Stimulated activated CD8-positive, alpha-beta memory T cell treated with anti-CD3 and anti-CD28 coated beads, Interleukin-7, amount 100 ng/mL, for 24 hours (primary cell): Measurements from ENCODE around the gene EHD2.
"Not testable (repeated sequence)": the region's sequence is repeated elsewhere in the genome, so short reads cannot be mapped to it uniquely, and the experiment has no call there.

ENCODE experiments used
- DNase-seq: peaks from one replicate; pipeline ENCODE4 v3.0.0-alpha.2; 2020; ENCODE audit warnings: low read depth

Gene EHD2

DNA sequence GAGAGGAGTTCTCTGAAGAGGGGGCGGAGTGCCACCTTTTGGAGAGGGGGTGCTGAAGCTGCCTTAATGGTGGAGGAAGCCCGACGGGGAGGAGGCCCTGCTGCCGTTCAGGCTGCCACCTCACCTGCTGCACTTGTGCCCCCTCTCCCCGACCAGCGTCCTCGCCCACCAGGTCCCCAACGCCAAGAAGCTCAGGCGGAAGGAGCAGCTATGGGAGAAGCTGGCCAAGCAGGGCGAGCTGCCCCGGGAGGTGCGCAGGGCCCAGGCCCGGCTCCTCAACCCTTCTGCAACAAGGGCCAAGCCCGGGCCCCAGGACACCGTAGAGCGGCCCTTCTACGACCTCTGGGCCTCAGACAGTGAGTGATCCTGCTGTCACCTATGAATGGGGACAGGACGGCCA lies 37.5 kb downstream of the EHD2 start:
- DNase-seq, result no peak

DNA sequence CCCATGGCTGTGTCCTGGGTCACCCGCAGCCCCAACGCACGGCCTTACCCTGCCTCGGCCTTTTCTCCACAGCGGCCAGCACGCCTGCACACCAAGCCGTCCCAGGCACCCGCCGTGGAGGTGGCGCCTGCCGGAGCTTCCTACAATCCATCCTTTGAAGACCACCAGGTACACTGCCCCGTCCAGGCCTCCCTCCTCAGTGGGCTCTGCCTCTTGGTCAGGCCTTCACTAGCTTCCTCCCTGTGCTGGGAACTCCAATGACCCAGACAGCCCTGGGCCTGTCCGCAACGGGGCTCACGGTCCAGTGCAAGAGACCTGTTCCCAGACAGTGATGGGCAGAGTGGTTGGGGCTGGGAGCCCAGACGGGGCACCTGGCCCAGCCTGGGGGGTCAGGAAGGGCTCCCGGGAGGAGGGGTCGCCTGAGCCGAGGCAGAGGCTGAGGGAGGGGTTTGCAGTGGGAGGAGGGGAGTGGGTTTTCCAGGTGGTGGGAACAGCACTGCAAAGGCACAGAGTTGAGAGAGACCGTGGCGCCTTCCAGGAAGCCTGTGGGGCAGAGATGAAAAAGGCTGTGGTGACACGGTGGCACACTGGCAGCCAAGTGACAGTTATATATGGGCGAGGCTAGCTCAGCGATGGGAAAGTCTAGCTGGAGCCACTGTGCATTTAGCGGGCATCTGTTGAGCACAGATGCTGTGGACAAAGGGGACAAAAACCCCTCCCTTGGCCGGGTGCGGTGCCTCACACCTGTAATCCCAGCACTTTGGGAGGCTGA lies 39.4 kb downstream of the EHD2 start:
- no peak for DNase-seq

DNA sequence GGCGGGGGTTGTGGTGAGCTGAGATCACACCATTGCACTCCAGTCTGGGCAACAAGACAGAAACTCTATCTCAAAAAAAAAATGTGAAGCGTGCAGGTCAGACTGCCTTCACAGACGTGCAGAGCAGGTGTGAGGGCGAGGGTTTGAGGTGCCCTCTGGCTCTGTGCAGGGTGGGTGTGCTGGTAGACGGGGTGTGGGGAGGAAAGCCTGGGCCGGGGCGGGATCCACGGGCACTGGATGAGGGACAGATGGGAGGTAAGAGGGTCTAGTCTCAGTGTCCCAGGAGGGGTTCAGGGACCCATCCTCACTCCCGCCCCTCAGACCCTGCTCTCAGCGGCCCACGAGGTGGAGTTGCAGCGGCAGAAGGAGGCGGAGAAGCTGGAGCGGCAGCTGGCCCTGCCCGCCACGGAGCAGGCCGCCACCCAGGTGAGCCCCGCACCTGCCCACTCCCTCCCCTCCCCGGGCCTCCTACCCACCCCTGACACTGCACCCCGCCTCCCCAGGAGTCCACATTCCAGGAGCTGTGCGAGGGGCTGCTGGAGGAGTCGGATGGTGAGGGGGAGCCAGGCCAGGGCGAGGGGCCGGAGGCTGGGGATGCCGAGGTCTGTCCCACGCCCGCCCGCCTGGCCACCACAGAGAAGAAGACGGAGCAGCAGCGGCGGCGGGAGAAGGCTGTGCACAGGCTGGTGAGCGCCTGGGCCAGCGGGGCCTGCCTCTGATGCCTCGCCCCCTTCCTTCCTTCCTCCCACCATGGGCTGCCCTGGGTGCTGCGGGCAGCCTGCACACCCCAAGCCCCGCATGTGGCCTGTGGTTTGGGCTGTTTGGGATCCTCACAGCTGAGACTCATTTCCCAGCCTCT lies 41.2 kb downstream of the EHD2 start:
- no peak for DNase-seq

DNA sequence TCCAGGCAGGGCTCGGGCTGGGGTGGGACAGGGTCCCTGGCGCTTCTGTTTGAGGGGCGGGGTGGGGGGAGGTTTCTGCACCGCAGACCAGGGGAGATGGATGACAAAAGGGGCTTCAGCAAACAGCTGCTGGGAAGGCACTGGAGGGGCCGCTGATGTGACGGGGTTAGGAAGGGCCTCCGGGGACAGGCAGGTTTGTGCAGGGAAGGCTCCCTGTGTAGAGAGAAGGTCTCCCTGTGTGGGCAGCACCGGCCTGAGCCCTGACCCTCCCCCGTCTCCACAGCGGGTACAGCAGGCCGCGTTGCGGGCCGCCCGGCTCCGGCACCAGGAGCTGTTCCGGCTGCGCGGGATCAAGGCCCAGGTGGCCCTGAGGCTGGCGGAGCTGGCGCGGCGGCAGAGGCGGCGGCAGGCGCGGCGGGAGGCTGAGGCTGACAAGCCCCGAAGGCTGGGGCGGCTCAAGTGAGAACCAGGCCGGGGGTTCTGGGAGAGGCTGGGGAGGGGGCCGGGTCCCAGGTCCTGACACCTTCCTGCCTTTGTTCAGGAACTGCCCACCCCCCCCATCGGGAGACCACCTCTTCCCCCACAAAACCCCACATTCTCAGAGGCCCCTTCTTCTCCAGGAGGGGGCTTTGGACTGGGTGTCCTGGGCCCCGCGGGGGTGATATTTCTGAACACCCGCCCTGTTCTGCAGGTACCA lies 42.0 kb downstream of the EHD2 start:
- no peak for DNase-seq

DNA sequence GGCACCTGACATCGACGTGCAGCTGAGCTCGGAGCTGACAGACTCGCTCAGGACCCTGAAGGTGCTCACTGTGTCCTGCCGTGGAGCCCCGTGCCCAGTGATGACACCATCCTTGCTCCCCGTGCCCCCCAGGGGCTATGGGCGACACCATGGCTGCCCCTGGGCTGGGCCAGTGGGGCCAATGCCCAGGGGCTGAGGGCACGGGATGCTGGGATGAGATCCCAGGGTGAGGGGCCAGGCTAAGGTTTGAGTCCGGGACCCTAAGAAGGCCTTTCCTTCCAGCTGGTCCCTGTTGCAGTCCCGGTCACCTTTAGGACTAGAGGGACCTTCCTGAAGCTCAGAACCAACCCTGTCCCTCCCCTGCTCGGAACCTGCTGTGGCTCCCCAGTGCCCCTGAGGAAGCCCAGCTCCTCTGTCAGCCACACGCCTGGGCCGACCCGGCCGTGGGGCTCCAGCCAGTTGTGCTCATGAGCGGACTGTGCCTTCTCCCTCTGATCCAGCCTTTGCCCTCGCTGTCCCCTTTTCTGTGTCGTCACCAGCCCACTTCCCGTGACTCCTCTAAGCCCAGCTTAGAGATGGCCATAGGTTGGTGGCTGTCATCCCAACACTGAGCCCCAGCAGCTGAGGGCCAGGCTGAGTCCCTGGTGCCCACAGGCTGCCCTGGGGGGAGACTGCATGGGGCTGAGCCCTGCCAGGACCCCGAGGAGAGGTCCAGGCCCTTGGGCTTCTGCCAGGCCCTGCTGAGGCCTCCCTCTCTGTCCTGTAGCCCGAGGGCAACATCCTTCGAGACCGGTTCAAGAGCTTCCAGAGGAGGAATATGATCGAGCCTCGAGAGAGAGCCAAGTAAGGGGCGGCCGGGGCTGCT lies 42.8 kb downstream of the EHD2 start:
- no peak for DNase-seq

DNA sequence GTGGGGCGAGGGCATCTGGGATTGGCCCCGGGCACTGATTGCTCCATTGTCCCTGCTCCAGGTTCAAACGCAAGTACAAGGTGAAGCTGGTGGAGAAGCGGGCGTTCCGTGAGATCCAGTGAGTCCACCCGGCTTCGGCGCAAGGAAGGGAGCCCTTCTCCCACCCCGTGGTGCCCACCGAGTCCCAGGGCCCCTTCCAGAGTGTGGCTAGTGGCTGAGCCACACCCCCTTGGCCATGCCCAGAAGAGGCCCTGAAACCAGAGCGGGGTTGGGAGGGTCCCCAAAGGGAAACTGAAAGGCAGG lies 43.4 kb downstream of the EHD2 start:
- no peak for DNase-seq

DNA sequence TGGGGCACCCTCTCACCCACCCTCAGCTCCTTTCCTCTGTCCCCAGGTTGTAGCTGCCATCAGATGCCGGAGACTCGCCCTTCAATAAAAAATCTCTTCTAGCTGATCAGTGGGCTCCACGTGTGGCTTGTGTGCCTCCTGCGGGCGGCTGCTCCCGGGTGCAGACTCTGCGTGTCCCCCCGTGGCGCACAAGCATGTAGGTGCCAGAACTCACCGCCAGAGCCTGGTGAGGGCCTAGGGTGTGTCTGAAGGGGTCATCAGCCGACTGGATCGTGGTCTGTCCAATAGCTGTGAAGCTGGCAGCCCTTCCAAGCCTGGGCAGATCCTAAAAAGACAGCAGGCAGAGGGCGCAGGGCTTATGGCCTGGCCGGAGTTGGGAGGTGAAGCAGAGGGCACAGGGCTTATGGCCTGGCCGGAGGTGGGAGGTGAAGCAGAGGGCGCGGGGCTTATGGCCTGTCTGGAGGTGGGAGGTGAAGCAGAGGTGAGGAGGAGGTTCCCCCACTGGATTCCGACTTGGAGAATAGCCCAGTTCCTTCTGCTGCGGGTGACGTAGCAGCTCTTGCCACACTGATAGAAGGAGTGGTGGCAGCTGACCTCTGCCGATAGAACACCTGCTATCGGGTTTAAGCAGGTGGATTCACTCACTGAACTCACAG lies 43.9 kb downstream of the EHD2 start:
- DNase-seq, result no peak

DNA sequence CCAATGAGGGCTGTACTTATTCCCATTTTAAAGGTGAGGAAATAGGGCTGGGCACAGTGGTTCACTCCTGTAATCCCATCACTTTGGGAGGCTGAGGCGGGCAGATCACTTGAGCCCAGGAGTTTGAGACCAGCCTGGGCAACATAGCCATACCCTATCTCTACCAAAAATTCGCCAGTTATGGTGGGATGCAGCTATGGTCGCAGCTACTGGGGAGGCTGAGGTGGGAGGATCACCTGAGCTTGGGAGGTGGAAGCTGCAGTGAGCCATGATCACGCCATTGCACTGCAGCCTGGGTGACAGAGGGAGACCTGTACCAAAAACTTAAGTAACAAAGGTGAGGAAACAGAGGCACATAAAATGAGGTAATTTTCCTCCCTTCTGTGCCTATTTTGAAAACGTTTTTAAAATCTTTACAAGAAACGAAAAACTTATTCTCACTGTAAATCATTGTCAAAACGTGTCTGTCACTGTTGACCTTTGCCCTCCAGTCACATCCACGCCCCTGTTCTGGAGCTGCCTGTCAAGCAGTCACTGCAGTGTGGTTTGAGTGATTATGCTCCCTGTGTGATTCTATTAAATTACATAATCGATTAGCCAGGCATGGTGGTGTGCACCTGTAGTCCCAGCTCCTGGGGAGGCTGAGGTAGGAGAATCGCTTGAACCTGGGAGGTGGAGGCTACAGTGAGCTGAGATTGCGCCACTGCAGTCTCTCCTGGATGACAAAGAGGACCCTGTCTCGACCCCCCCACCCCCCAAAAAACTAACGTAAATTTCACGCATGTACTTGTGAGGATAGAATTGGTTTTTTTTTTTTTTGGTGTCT lies 44.6 kb downstream of the EHD2 start:
- DNase-seq, result no peak

DNA sequence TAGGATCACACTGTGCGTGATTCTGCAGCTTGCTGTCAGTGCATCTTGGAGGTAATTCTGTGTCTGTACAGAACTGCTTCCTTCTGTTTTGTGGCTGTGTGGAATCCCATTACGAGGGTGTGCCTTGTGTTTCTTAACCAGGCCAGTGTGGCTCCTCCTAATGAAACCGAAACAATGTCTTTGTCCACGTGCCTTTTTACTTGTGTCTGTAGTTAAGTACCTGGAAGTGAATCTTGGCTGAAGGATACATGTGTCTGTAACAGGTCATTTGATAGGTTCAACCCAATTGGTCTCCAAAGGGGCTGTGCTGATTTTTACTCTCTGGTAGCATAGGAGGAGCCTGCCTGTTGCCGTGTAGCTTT lies 45.2 kb downstream of the EHD2 start:
- no peak for DNase-seq

DNA sequence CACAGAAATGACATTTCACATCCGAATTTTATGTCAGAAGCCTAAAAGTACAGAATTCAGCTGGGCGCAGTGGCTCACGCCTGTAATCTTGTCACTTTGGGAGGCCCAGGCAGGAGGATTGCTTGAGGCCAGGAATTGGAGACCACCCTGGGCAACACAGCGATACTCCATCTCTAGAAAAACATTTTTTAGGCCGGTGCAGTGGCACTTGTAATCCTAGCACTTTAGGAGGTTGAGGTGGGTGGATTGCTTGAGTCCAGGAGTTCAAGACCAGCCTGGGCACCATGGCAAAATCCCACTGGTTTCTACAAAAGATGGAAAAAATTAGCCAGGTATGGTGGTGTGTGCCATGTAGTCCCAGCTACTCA lies 47.4 kb downstream of the EHD2 start:
- no peak for DNase-seq

DNA sequence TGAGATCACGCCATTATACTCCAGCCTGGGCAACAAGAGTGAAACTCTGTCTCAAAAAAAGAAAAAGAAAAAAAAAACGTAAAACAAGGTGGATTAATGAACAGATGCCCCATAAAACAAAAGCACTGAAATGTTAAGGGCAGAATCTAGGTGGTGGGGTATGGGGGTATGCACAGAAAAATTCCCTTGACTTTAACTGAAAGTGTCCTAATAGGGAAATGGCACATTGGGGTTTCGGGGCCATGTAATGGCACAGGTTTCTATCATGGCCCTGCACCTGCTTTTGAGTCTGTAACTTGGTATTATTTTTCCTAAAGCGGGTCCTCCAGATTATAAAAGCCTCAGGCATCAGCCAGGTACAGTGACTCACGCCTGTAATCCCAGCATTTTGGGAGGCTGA lies 48.3 kb downstream of the EHD2 start:
- no peak for DNase-seq

DNA sequence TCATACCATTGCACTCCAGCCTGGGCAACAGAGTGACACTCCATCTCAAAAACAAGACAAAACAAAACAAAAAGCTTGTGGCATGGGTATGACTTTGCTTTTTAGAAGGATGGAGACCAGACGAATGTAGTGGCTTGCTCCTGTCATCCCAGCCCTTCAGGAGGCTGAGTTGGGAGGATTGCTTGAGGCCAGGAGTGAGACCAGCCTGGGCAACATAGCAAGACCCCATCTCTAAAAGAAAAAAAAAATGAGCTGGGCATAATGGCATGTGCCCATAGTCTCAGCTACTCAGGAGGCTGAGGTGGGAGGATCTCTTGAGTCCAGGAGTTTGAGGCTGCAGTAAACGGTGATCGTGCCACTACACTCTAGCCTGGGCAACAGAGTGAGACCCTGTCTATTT lies 48.9 kb downstream of the EHD2 start:
- DNase-seq, result no peak

DNA sequence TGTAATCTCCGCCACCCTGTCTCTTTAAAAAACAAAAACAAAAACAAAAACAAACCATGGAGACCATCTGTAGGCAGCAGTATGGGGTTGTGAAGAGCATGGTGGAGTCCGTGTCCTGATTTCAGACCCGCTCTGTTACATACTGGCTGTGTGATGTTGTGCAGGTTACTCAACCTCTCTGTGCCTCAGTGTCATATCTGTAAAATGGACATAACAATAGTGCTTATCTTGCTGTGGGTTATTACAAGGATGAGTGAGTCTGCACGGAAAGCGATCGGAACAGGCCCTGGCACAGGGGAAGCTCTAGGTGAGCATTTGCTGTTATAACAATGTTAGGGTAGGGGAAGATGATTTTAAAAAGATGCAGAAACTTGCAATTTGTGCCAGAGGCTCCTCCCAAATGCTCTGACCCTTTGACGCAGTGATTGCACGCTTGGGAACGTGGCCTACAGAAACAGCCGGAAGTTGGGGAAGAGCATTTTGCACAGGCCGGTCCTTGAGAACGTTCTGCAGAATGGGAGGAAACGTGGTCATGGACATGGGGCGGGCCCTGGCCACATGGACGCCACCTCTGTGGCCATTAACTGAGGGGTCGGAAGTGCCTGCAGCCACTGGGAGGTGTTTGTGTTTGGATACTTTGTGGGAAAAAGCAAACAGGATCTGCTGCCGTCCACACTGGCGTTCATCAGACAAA lies 49.5 kb downstream of the EHD2 start:
- DNase-seq, result no peak

DNA sequence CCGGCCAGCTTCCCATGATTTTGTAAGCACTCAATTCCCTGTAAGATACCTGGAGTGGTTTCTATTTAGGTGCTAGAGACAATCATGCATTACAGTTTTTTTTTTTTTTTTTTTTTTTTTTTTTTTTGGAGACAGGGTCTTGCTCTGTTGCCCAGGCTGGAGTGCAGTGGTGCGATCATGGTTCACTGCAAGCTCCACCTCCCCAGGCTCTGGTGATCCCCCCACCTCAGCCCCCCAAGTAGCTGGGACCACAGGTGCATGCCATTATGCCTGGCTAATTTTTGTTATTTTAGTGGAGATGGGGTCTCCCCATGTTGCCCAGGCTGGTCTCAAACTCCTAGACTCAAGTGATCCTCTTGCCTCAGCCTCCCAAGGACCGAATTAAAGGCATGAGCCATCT lies 51.5 kb downstream of the EHD2 start:
- not testable (repeated sequence) for DNase-seq

DNA sequence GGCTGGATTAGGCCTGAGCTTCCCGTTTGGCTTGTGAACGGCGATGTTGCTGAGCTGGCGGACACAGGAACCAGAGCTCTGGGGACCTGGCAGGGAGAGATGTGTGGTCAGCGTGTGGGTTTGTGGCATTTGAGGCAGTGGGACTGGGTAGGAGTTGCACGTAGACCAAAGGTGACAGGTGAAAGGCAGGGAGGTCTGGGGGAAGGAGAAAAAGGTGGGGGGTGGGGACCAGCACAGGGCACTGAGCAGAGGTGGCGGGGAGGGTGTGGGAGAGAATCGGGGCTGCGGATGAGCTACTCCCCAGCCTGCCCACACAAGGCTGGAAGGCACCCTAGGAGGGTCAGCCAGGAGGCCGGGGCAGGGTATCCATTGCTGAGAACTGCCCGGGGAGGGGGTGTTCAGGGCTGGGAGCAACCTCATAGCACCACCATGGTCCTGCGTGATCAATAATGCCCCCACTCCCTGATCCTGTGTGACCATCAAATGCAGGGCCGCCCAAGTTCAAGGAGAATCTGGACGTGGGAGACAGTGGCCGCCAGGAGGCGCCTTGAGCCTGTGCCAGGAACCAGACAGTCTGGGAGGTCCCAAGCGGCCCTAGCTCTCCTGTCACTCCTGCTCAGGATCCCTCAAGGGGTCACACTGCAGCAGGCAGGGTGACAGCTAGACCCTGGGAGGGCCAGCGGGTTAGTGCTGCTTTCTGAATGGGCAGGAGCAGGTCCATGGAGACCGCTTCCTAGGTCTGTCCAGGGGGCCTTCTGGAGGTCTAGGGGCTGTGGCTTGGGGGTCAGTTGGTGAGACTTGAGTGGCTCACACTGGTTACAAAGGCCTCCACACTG lies 52.5 kb downstream of the EHD2 start:
- no peak for DNase-seq

DNA sequence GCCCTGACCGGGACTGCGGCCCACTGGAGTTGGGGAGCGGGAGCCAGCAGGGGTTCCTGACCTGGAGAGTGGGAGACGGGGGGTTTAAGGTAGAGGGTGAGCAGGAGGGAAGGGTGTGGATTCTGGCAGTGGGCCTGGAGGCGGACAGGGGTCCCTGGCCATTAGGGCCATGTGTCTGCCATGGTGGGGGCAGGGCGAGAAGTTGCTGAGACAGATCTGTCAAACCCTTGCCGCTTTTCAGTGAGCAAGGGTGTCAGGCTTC lies 53.1 kb downstream of the EHD2 start:
- no peak for DNase-seq

DNA sequence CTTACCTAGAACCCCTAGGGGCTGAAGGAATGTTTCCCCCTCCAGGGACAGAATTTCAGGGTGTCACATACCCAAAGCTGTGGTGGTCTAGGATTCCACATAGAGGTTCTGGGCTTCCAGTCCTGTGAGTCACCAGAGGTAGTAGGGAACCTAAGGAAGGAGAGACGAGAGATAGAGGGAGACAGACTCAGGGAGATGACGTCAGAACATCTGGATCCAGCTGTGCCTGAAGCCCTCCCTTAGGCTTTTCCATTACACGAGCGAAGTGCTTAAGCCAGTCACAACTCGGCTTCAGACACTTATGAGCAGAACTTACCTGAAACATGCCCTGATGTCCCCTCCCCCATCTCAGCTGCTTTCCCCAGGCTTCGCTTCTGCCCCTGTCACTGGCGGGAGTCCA lies 53.4 kb downstream of the EHD2 start:
- DNase-seq, result no peak

DNA sequence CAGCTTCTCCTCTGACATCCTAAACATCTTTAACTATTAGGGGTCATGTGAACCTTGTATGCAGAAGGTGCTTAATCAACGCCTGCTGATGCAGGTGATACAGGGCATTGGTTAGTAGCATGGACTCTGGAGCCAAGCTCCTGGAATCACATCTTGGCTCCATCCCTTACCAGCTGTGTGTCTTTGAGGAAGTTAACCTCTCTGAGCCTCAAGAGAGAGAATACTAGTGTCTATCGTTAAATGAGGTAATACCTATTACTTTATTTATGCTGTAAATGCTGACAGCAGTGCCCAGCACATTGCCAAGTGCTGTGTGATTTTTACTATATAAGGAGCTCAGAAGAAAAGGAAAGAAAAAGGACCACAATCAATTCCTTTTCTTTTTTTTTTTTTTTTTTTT lies 54.1 kb downstream of the EHD2 start:
- no peak for DNase-seq

DNA sequence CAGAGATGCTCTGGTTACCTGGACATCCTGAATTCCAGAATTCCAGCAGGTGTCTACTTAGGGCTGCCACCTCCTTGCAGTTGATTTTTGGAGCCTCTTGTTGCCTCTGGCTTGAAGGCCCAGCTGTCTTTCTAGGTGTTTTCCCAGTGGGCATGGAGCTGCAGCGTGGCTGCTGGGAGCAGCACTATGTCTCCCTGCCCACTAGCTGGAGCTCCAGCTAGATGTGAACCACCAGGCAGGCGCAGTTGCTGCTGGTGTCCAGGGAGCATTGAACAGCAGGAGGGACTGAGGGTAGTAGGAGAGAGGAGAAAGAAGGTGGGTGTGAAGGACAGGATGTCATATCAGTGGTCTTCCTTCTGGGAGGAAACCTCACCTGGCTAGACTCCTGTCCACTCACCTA lies 55.4 kb downstream of the EHD2 start:
- DNase-seq, result no peak

DNA sequence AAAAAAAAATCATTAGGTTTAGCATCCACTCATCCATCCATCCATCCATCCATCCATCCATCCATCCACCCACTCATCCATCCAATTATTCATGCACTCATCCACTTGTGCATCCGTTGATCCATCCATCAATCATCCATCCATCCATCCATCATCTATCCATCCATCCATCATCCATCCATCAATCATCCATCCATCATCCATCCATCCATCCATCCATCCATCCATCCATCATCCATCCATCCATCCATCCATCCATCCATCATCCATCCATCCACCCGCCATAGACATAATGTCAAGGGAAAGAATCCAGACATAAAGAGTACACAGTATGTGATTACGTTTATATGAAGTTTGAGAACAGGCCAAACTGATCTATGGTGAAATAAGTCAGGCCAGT lies 56.3 kb downstream of the EHD2 start:
- DNase-seq, result no peak
